Mucosa of descending colon (tissue), 3 donors: ENCODE results near the gene MSI2. TPM values are rescaled to one million over a fixed set of nuclear protein-coding genes. Genes with fewer than 3 reads are reported as not detected.
A peak's percentile ranks its signal among the peaks of the same experiment; 100 is the strongest.

Experiments used
- ATAC-seq: fragments of 200-7000 bp; cut with Tn5 transposase; one replicate; pipeline ENCODE4 v1.9.1; 2020; ENCODE audit warnings: mild to moderate bottlenecking, moderate library complexity
- DNase-seq, 3 donors: peaks; one replicate each; pipeline ENCODE4 v3.0.0-alpha.2; 2020
- H3K36me3 ChIP-seq: fragments of 200-600 bp; one replicate; pipeline ENCODE4 v1.8.0; 2021; ENCODE audit warnings: low read depth, mild to moderate bottlenecking
- H3K4me1 ChIP-seq: fragments of 200-600 bp; one replicate; pipeline ENCODE4 v1.8.0; 2021; ENCODE audit warnings: low read depth, mild to moderate bottlenecking
- H3K4me3 ChIP-seq: fragments of 200-600 bp; one replicate; pipeline ENCODE4 v1.8.0; 2021; ENCODE audit warnings: mild to moderate bottlenecking
- H3K9me3 ChIP-seq: fragments of 200-600 bp; one replicate; pipeline ENCODE4 v1.8.0; 2021; ENCODE audit warnings: mild to moderate bottlenecking
- intact Hi-C, 2 donors: fragments of 100-400 bp; cut with DNase I in 1 of 2; cut with micrococcal nuclease in 1 of 2; formaldehyde crosslinking; loops; one replicate each; pipeline versions ENCODE4 v1.11.0 to v1.11.1; 2022; cut with DNase I, micrococcal nuclease
- total RNA-seq, 3 donors: library from RNA; stranded (reverse); fragmentation: NEBNext Ultra II Directional in 2 of 3; extraction: Animal tissue kit (Norgen Biotek cat#: 25700) in 2 of 3; gene quantifications; one replicate each; pipeline versions ENCODE4 v1.2.1 to v1.2.4, GENCODE V29; 2021 to 2023
- TF ChIP-seq, protein P1 (sequence below): fragments of 200-600 bp; IDR thresholded peaks from one replicate; pipeline ENCODE4 v1.8.0; 2022; ENCODE audit warnings: antibody characterized with exemption, mild to moderate bottlenecking
- donor health status: DM: no; HTN: no; CAD: no; lungs with moderate emphysema.
- donor health status: DM: no; HTN: no; CAD: no.
- donor health status: DM: no; HTN: yes; CAD: no.

MSI2 gene
- total RNA-seq, 3 donors from 2014 or later: 60.0 to 72.6 (median 65.7) TPM

GRCh38 chr17:57519800-57520199, 263.5 kb downstream of the MSI2 start:
- H3K36me3 ChIP-seq: no peaks in the 10 kb centered on the region
- DNase-seq (no peak), ATAC-seq (no peak)
- no peak overlapping the region for H3K4me3 ChIP-seq
- intact Hi-C loops: no loop called here
- TF ChIP-seq, protein P1, sequence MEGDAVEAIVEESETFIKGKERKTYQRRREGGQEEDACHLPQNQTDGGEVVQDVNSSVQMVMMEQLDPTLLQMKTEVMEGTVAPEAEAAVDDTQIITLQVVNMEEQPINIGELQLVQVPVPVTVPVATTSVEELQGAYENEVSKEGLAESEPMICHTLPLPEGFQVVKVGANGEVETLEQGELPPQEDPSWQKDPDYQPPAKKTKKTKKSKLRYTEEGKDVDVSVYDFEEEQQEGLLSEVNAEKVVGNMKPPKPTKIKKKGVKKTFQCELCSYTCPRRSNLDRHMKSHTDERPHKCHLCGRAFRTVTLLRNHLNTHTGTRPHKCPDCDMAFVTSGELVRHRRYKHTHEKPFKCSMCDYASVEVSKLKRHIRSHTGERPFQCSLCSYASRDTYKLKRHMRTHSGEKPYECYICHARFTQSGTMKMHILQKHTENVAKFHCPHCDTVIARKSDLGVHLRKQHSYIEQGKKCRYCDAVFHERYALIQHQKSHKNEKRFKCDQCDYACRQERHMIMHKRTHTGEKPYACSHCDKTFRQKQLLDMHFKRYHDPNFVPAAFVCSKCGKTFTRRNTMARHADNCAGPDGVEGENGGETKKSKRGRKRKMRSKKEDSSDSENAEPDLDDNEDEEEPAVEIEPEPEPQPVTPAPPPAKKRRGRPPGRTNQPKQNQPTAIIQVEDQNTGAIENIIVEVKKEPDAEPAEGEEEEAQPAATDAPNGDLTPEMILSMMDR: no peak
- H3K9me3 ChIP-seq: no peaks in the 10 kb centered on the region
- no peaks in the 10 kb centered on the region for H3K4me1 ChIP-seq

DNA sequence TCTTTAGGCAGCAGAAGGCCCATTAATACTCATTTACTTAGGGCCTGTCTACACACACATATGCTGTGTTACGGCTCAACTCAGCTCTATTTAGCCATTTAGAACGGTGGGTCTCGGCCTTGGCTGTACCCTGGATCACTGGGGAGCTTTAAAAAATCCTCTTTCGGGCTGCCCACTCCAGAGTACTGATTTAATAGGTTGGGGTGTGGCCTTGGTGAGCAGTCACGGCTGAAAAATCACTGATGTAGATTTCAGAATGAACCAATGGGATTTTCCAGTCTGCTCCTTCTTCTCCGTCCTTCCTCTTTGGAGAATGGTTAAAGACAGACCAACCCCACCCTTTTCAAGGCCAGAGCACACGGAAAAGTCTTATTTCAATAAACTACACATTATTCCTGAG, 265.3 kb downstream of the MSI2 start:
- Histone ChIP-seq H3K36me3 (no peaks in the 10 kb centered on the region), H3K4me3 (no peak overlapping the region), H3K4me1 (no peaks in the 10 kb centered on the region), H3K9me3 (no peaks in the 10 kb centered on the region)
- DNase-seq (no peak), ATAC-seq (no peak)
- TF ChIP-seq, protein P1: no peak
- intact Hi-C loops: no loop called here

DNA sequence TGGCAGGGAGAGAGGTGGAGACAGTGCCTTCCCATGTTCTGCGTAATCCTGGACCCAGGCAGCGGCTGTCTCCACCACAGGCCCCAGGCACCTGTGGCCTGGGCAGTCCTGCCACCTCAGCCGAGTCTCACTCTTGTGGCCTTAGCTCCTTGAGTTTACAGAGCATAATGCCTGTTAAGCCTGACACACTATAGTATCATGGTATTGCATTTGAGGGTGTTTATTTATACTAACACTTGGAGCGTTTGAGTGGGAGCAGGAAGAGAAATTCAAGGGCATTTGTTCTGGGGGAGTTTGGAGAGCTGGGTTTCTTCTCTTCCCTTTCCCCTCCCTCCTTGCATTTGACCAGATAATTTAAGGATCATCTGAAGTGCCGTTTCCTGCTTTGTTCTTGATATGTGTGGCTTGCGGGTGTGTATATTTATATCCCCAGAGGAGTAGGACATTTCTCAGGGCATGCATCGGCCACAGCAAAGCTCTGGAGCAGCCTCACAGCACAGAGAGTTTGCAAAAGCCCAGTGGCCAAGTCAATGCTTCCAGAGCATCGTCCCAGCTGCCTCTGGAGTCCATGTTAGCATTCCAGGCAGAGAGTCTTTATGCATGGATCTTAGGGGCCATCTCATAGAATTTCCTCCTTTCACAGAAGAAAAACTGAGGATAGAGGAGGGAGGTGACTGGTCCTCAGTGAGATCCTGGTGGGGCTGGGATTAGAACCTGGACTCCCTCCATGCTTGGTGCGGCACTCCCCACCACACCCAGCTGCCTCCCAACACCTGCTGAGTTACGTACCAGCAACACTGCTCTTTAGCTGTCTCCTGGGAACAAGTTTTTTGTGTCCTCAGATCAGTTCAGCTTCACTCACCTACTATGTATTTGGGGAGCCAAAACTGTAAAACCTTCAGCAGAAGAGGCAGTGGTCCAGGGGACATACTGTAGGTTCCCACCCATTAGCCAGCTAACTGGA, 266.0 kb downstream of the MSI2 start:
- TF ChIP-seq, protein P1: no peak
- no peak for ATAC-seq
- no peaks in the 10 kb centered on the region for H3K36me3 ChIP-seq
- no peak for DNase-seq
- intact Hi-C loops: no loop called here
- H3K4me3 ChIP-seq: no peak overlapping the region
- no peaks in the 10 kb centered on the region for H3K9me3 ChIP-seq
- H3K4me1 ChIP-seq: no peaks in the 10 kb centered on the region

GRCh38 chr17:57523926-57524632, 267.8 kb downstream of the MSI2 start:
- TF ChIP-seq, protein P1: no peak
- no peaks in the 10 kb centered on the region for H3K4me1 ChIP-seq
- intact Hi-C loops: no loop called here
- ATAC-seq (peak; percentile 44), DNase-seq (peak in 1 of 3 donors; percentile 39)
- no peaks in the 10 kb centered on the region for H3K36me3 ChIP-seq
- H3K4me3 ChIP-seq: no peak overlapping the region
- H3K9me3 ChIP-seq: no peaks in the 10 kb centered on the region

DNA sequence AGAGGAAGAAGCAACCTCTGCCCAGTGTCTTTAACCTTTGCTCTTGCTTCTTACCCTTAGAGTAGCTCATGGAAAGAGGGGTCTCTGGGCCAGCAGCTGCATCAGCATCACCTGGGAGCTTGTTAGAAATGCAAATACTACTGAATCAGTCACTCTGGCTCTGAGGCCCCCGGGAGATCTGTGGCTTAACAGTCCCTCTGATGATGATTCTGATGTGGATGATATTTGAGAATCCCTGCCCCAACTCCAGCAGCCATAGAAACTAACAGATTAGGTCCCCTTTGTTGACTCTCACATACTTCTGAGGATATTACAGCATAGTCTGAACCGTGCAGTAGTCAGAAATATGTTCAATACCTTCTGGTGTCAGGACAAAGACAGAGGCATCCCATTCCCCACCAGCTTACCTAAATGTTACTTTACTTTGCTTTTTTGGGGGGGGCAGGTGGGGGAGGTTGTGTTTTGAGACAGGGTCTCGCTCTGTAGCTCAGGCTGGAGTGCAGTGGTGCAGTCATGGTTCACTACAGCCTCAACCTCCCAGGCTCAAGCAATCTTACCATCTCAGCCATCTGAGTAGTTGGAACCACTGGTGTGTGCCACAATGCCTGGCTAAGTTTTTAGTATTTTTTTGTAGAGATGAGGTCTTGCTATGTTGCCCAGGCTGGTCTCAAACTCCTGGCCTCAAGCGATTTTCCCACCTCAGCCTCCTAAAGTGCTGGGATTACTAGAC, 268.7 kb downstream of the MSI2 start:
- no peak overlapping the region for H3K4me3 ChIP-seq
- ATAC-seq (no peak), DNase-seq (no peak)
- no peaks in the 10 kb centered on the region for H3K36me3 ChIP-seq
- H3K4me1 ChIP-seq: no peaks in the 10 kb centered on the region
- TF ChIP-seq, protein P1: no peak
- no peaks in the 10 kb centered on the region for H3K9me3 ChIP-seq
- intact Hi-C loops: no loop called here
